Smooth muscle cell (in vitro differentiated cells): Measurements from ENCODE around the gene ARHGAP4. TPM values are rescaled to one million over a fixed set of nuclear protein-coding genes. Genes with fewer than 3 reads are reported as not detected.

Experiments used
- DNase-seq: peaks from one replicate; lab custom pipeline; 2025; ENCODE audit not compliant: unreplicated experiment; lab: John Stamatoyannopoulos, UW
- H2AFZ ChIP-seq: fragments of 200-600 bp; sonication (generic); 2 replicates; pipeline ENCODE4 v1.6.0; 2016; ENCODE audit warnings: antibody characterized with exemption, low read depth, mild to moderate bottlenecking
- H3F3A ChIP-seq: fragments of 200-600 bp; sonication (generic); 2 replicates; pipeline ENCODE4 v1.6.0; 2017; ENCODE audit warnings: antibody characterized with exemption, low read depth
- H3K27ac ChIP-seq: fragments of 200-600 bp; sonication (generic); 2 replicates; pipeline ENCODE4 v1.5.1; 2016; ENCODE audit warnings: low read depth, mild to moderate bottlenecking
- H3K27me3 ChIP-seq: fragments of 200-600 bp; sonication (generic); 2 replicates; pipeline ENCODE4 v1.6.1; 2016; ENCODE audit warnings: low read depth, mild to moderate bottlenecking
- H3K36me3 ChIP-seq: fragments of 200-600 bp; sonication (generic); 2 replicates; pipeline ENCODE4 v1.5.1; 2016; ENCODE audit warnings: low read depth
- H3K4me1 ChIP-seq: fragments of 200-600 bp; sonication (generic); 2 replicates; pipeline ENCODE4 v1.5.1; 2016; ENCODE audit warnings: low read depth
- H3K4me2 ChIP-seq: fragments of 200-600 bp; sonication (generic); 2 replicates; pipeline ENCODE4 v1.6.0; 2016; ENCODE audit warnings: mild to moderate bottlenecking
- H3K4me3 ChIP-seq: fragments of 200-600 bp; sonication (generic); 2 replicates; pipeline ENCODE4 v1.5.1; 2016; ENCODE audit warnings: mild to moderate bottlenecking
- H3K79me2 ChIP-seq: fragments of 200-600 bp; sonication (generic); 2 replicates; pipeline ENCODE4 v1.6.0; 2016; ENCODE audit warnings: low read depth, mild to moderate bottlenecking
- H3K9ac ChIP-seq: fragments of 200-600 bp; sonication (generic); 2 replicates; pipeline ENCODE4 v1.6.0; 2016; ENCODE audit warnings: low read depth
- H3K9me3 ChIP-seq: fragments of 200-600 bp; sonication (generic); replicated peaks from 2 replicates; pipeline ENCODE4 v1.5.1; 2016; ENCODE audit warnings: low read depth
- H4K20me1 ChIP-seq: fragments of 200-600 bp; sonication (generic); 2 replicates; pipeline ENCODE4 v1.6.0; 2016; ENCODE audit warnings: low read depth
- WGBS: methylation state at CpG from one replicate; pipeline ENCODE4 v1.1.7; 2016; ENCODE audit warnings: low lambda C conversion rate; 5-methylcytosine and 5-hydroxymethylcytosine counted together
- polyA plus RNA-seq: library from polyadenylated mRNA; unstranded; fragments of >200 nt; fragmentation: Nextera tagmentation; extraction: Ambion mirVana; gene quantifications from 2 replicates; pipeline ENCODE4 v1.2.1, GENCODE V29; 2016
- total RNA-seq: library from RNA; depleted of rRNA; stranded (reverse); fragments of >200 nt; gene quantifications from 2 replicates; pipeline ENCODE4 v1.2.3, GENCODE V29; 2014
- TF ChIP-seq, protein P1 (sequence below): fragments of 200-600 bp; sonication (generic); IDR thresholded peaks from 2 replicates; pipeline ENCODE4 v1.5.1; 2017; ENCODE audit warnings: borderline replicate concordance, mild to moderate bottlenecking, antibody characterized with exemption; ENCODE audit not compliant: insufficient read depth, poor library complexity, severe bottlenecking

Gene ARHGAP4
- total and polyA plus RNA-seq, 2 experiments from 2014 or later = 7.6 to 11.5 TPM

GRCh38 chrX:153933748-153934147, 7.7 kb upstream of the ARHGAP4 start:
- Histone ChIP-seq H3K4me2 (peak overlapping the region; percentile 87), H3K9me3 (no peaks in the 10 kb centered on the region), H3K4me3 (peak overlapping the region; percentile 70), H3F3A (no peaks in the 10 kb centered on the region), H3K9ac (peak overlapping the region; percentile 74), H3K4me1 (no peaks in the 10 kb centered on the region), H3K79me2 (peaks cover 9% of the 10 kb centered on the region), H3K27ac (peak overlapping the region; percentile 30), H4K20me1 (peaks cover 5% of the 10 kb centered on the region), H3K36me3 (no peaks in the 10 kb centered on the region), H3K27me3 (no peaks in the 10 kb centered on the region), H2AFZ (no peak overlapping the region)
- TF ChIP-seq, protein P1, sequence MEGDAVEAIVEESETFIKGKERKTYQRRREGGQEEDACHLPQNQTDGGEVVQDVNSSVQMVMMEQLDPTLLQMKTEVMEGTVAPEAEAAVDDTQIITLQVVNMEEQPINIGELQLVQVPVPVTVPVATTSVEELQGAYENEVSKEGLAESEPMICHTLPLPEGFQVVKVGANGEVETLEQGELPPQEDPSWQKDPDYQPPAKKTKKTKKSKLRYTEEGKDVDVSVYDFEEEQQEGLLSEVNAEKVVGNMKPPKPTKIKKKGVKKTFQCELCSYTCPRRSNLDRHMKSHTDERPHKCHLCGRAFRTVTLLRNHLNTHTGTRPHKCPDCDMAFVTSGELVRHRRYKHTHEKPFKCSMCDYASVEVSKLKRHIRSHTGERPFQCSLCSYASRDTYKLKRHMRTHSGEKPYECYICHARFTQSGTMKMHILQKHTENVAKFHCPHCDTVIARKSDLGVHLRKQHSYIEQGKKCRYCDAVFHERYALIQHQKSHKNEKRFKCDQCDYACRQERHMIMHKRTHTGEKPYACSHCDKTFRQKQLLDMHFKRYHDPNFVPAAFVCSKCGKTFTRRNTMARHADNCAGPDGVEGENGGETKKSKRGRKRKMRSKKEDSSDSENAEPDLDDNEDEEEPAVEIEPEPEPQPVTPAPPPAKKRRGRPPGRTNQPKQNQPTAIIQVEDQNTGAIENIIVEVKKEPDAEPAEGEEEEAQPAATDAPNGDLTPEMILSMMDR = no peak
- 44% methylated on average over 7 of the region's 7 CpGs for WGBS
- no peak for DNase-seq

- Histone ChIP-seq H3F3A (no peaks in the 10 kb centered on the region), H4K20me1 (peaks cover 5% of the 10 kb centered on the region), H2AFZ (no peak overlapping the region), H3K4me2 (no peak overlapping the region), H3K27ac (no peak overlapping the region), H3K36me3 (no peaks in the 10 kb centered on the region), H3K4me3 (no peak overlapping the region), H3K4me1 (no peaks in the 10 kb centered on the region), H3K27me3 (no peaks in the 10 kb centered on the region), H3K9me3 (no peaks in the 10 kb centered on the region), H3K9ac (no peak overlapping the region), H3K79me2 (peaks cover 9% of the 10 kb centered on the region)
- WGBS = 88% methylated on average over 13 of the region's 13 CpGs
- no peak for DNase-seq
- TF ChIP-seq, protein P1 = no peak
Observed at GRCh38 chrX:153932220-153932915, 6.3 kb upstream of the ARHGAP4 start.

DNA sequence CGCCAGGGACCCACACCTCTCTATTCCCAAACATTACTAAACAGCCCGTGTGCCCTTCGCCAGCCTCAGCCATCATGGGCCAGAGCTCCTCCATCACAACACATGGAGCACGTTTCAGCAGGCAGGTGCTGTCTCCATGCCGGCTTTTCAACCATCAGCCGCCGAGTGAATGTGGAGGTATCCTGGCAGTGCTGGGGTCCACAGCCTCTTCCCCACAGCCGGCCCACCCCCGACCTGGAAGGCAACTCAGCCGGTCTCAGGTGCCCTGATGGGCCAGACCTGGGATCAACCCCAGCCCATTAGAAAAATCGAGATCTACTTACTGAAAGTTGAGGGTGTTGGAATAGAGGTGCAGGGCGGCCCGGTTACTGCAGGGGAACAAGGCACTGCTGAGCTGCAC, 5.7 kb upstream of the ARHGAP4 start:
- Histone ChIP-seq H3K4me1 (no peaks in the 10 kb centered on the region), H4K20me1 (peaks cover 5% of the 10 kb centered on the region), H3K79me2 (peaks cover 9% of the 10 kb centered on the region), H3K9me3 (no peaks in the 10 kb centered on the region), H3K36me3 (no peaks in the 10 kb centered on the region), H3K4me2 (no peak overlapping the region), H2AFZ (no peak overlapping the region), H3K27me3 (no peaks in the 10 kb centered on the region), H3K27ac (no peak overlapping the region), H3K4me3 (no peak overlapping the region), H3K9ac (no peak overlapping the region), H3F3A (no peaks in the 10 kb centered on the region)
- DNase-seq = no peak
- WGBS = 86% methylated on average over 13 of the region's 13 CpGs
- TF ChIP-seq, protein P1 = no peak

DNA sequence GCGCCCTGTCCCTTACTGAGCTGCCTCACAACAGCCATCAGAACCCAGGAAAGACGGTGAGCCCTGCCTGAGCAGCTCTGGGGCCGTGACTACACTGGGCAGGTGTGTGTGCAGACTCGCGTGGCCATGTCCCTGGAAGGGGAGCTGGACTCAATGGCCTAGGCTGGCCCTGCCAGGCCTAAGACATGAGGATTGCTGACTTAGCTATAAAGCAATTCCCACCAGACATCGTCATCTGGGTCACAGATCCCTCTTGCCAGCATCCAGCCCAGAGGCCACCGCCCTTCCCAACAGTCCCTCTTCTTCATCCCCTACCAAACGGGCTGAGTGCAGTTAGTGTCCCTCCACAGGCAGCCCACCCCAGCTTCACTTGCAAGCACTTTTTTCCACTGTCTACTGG, 5.1 kb upstream of the ARHGAP4 start:
- no peaks in the 10 kb centered on the region for H3K4me1 ChIP-seq
- H4K20me1 ChIP-seq = peaks cover 5% of the 10 kb centered on the region
- no peaks in the 10 kb centered on the region for H3K36me3 ChIP-seq
- no peak overlapping the region for H3K4me2 ChIP-seq
- H2AFZ ChIP-seq = no peak overlapping the region
- no peaks in the 10 kb centered on the region for H3K27me3 ChIP-seq
- H3K9ac ChIP-seq = no peak overlapping the region
- TF ChIP-seq, protein P1 = no peak
- DNase-seq = no peak
- no peaks in the 10 kb centered on the region for H3K9me3 ChIP-seq
- H3F3A ChIP-seq = no peaks in the 10 kb centered on the region
- peaks cover 9% of the 10 kb centered on the region for H3K79me2 ChIP-seq
- 90% methylated on average over 8 of the region's 8 CpGs for WGBS
- no peak overlapping the region for H3K27ac ChIP-seq
- no peak overlapping the region for H3K4me3 ChIP-seq
